Sigmoid colon (tissue), 7 donors: ENCODE results near the gene ASPG. TPM values are rescaled to one million over a fixed set of nuclear protein-coding genes. Genes with fewer than 3 reads are reported as not detected.

Source experiments
- DNase-seq: peaks from one replicate; pipeline ENCODE4 v3.0.0-alpha.2; 2019
- H3K27ac ChIP-seq, 4 donors: fragments of 200-600 bp; sonication (generic); one replicate each; pipeline ENCODE4 v1.5.1; 2016 to 2019; ENCODE audit warnings: mild to moderate bottlenecking in 1 of 4
- H3K27me3 ChIP-seq, 3 donors: fragments of 200-600 bp; sonication (generic); one replicate each; pipeline ENCODE4 v1.5.1; 2019; ENCODE audit warnings: mild to moderate bottlenecking in 1 of 3
- H3K36me3 ChIP-seq, 4 donors: fragments of 200-600 bp; sonication (generic); one replicate each; pipeline ENCODE4 v1.5.1; 2016 to 2019
- H3K4me1 ChIP-seq, 4 donors: fragments of 200-600 bp; sonication (generic); one replicate each; pipeline ENCODE4 v1.5.1; 2017 to 2019
- H3K4me3 ChIP-seq, 4 donors: fragments of 200-600 bp; sonication (generic); one replicate each; pipeline ENCODE4 v1.5.1; 2017 to 2019; ENCODE audit warnings: mild to moderate bottlenecking in 2 of 4, moderate library complexity in 1 of 4
- H3K9me3 ChIP-seq, 4 donors: fragments of 200-600 bp in 3 of 4; sonication (generic) in 3 of 4; one replicate each; pipeline versions ENCODE4 v1.5.1 to v1.6.1; 2013 to 2019
- CTCF ChIP-seq, 4 experiments: fragments of 450-650 bp in 3 of 4; fragments of 200-600 bp in 1 of 4; IDR thresholded peaks; one replicate each; pipeline ENCODE4 v1.5.1; 2016 to 2019; ENCODE audit warnings: antibody characterized with exemption in 4 of 4, mild to moderate bottlenecking in 3 of 4, moderate library complexity in 2 of 4
- EP300 ChIP-seq, 4 donors: sonication (generic); formaldehyde crosslinking; IDR thresholded peaks; one replicate each; pipeline ENCODE4 v1.6.1; 2017; ENCODE audit warnings: antibody characterized with exemption in 4 of 4
- POLR2A ChIP-seq, 2 donors: fragments of 450-650 bp; IDR thresholded peaks; one replicate each; pipeline ENCODE4 v1.6.1; 2016; ENCODE audit warnings: antibody characterized with exemption in 2 of 2, mild to moderate bottlenecking in 2 of 2, moderate library complexity in 2 of 2
- POLR2AphosphoS5 ChIP-seq, 4 donors: sonication (generic); formaldehyde crosslinking; IDR thresholded peaks; one replicate each; pipeline ENCODE4 v1.6.1; 2017; ENCODE audit warnings: antibody characterized with exemption in 4 of 4
- whole genome bisulfite sequencing, 2 donors: extraction: QIAGEN DNeasy Blood & Tissue Kit; methylation state at CpG; one replicate each; pipeline ENCODE4 v1.1.7; 2013; 5-methylcytosine and 5-hydroxymethylcytosine counted together
- intact Hi-C: fragments of 100-400 bp; cut with DNase I; formaldehyde crosslinking; loops from one replicate; pipeline ENCODE4 v1.15.1; 2023
- polyA plus RNA-seq, 3 donors: library from polyadenylated mRNA; stranded (reverse); fragments of 200-250 nt; gene quantifications; one replicate each; pipeline ENCODE4 v1.2.3, GENCODE V29; 2013
- total RNA-seq, 4 donors: library from RNA; depleted of rRNA; stranded (reverse); fragments of >200 nt; gene quantifications; one replicate each; pipeline ENCODE4 v1.1.0, GENCODE V29; 2016
- donor health status: healthy with polysubstance abuse.
- donor health status: Bipolar disorder and iron deficiency.
- donor health status: healthy.

Gene ASPG
- total and polyA plus RNA-seq, 7 donors, result 0.14 to 24.6 (median 3.5) TPM; not detected in 1

GRCh38 chr14:104080376-104081260 is 4.9 kb upstream of the ASPG start:
- no peak for DNase-seq
- H3K4me1 ChIP-seq, result peaks cover 0 to 6% (median 2%) of the 10 kb centered on the region in 4 donors
- H3K36me3 ChIP-seq, result no peaks in the 10 kb centered on the region
- H3K27ac ChIP-seq, result no peak overlapping the region
- intact Hi-C loops, result no loop called here
- WGBS, 2 donors, result 74 to 90% methylated on average over 23 of the region's 23 CpGs
- no peak overlapping the region for H3K4me3 ChIP-seq
- no peaks in the 10 kb centered on the region for H3K9me3 ChIP-seq
- TF ChIP-seq POLR2A (IDR thresholded peaks at IDR 0.05), result no peak
- TF ChIP-seq CTCF (IDR thresholded peaks at IDR 0.05), result no peak
- TF ChIP-seq POLR2AphosphoS5 (IDR thresholded peaks at IDR 0.05), result no peak
- H3K27me3 ChIP-seq, result peaks cover 9 to 30% (median 11%) of the 10 kb centered on the region in 3 donors

- Histone ChIP-seq H3K27ac (no peak overlapping the region), H3K9me3 (no peaks in the 10 kb centered on the region), H3K27me3 (peaks cover 14 to 37% (median 18%) of the 10 kb centered on the region in 3 donors), H3K4me3 (no peak overlapping the region), H3K36me3 (no peaks in the 10 kb centered on the region), H3K4me1 (peaks cover 0 to 10% (median 5%) of the 10 kb centered on the region in 4 donors)
- no peak for DNase-seq
- WGBS, 2 donors, result 15 to 73% methylated on average over 17 of the region's 17 CpGs
- TF ChIP-seq EP300 (IDR thresholded peaks at IDR 0.05), result no peak
- no peak for TF ChIP-seq POLR2AphosphoS5 (IDR thresholded peaks at IDR 0.05)
- peak in 1 of 2 donors; percentile 31 for TF ChIP-seq POLR2A (IDR thresholded peaks at IDR 0.05)
- intact Hi-C loops, result no loop called here
These were observed 4.2 kb upstream of the ASPG start for GRCh38 chr14:104081261-104081835.

- TF ChIP-seq POLR2AphosphoS5 (IDR thresholded peaks at IDR 0.05) (no peak), POLR2A (IDR thresholded peaks at IDR 0.05) (no peak), CTCF (IDR thresholded peaks at IDR 0.05) (no peak), EP300 (IDR thresholded peaks at IDR 0.05) (no peak)
- no peak overlapping the region for H3K27ac ChIP-seq
- no peak overlapping the region for H3K4me3 ChIP-seq
- DNase-seq, result no peak
- H3K9me3 ChIP-seq, result no peaks in the 10 kb centered on the region
- H3K27me3 ChIP-seq, result peaks cover 18 to 43% (median 25%) of the 10 kb centered on the region in 3 donors
- intact Hi-C loops, result loop anchor here (2.0 kb wide), 1 partner anchor 49 kb away; no protein-coding TSS in a partner anchor
- no peaks in the 10 kb centered on the region for H3K36me3 ChIP-seq
- 33 to 74% methylated on average over 15 of the region's 15 CpGs for WGBS, 2 donors
- H3K4me1 ChIP-seq, result peaks cover 0 to 11% (median 5%) of the 10 kb centered on the region in 4 donors
These were observed 3.5 kb upstream of the ASPG start for GRCh38 chr14:104081951-104082464.

- Histone ChIP-seq H3K27me3 (peaks cover 18 to 48% (median 27%) of the 10 kb centered on the region in 3 donors), H3K36me3 (no peaks in the 10 kb centered on the region), H3K9me3 (no peaks in the 10 kb centered on the region), H3K4me1 (peaks cover 0 to 11% (median 4%) of the 10 kb centered on the region in 4 donors), H3K4me3 (no peak overlapping the region), H3K27ac (no peak overlapping the region)
- WGBS, 2 donors, result 13 to 63% methylated on average over 12 of the region's 12 CpGs
- DNase-seq, result no peak
- intact Hi-C loops, result loop anchor here (2.0 kb wide), 1 partner anchor 48 kb away; no protein-coding TSS in a partner anchor
- TF ChIP-seq POLR2AphosphoS5 (IDR thresholded peaks at IDR 0.05), result no peak
- peak in 1 of 2 donors; percentile 24 for TF ChIP-seq POLR2A (IDR thresholded peaks at IDR 0.05)
- no peak for TF ChIP-seq EP300 (IDR thresholded peaks at IDR 0.05)
- TF ChIP-seq CTCF (IDR thresholded peaks at IDR 0.05), result no peak
These were observed 2.7 kb upstream of the ASPG start for GRCh38 chr14:104082807-104083206.
